Measurements from ENCODE around the gene SDHA. TPM values are rescaled to one million over a fixed set of nuclear protein-coding genes. Genes with fewer than 3 reads are reported as not detected.
A peak's percentile ranks its signal among the peaks of the same experiment; 100 is the strongest.
"Not testable (repeated sequence)": the region's sequence is repeated elsewhere in the genome, so short reads cannot be mapped to it uniquely, and the experiment has no call there.

Gene SDHA
- polyA plus RNA-seq, 3 donors, result 55.0 to 98.0 (median 91.5) TPM

DNA sequence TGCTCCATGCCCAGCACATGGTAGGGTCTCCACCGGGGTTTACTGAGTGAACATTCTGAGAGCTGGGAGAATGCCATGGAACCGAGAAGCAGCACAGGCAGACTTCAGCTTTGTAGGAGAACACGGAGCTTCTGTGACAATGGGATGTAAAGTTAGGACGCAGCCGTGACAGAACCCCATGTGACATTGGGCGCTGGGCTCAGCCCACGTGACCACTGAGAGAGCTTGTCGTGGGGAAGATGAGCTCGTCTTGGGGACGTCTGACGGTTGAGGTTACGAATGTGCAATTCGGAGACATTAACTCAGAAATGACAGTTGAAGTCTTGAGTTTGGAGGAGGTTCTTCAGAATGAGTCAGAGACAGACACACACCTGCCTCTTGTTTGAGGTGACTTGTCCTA, 13.5 kb downstream of the SDHA start:
- Mint-ChIP-seq H3K27me3 (ENCODE audit: low read depth in 3 of 3) (peaks cover 0 to 3% (median 0%) of the 10 kb centered on the region in 3 donors), H3K36me3 (peaks cover 76 to 92% of the 10 kb centered on the region in 2 donors), H3K4me3 (no peak overlapping the region), H3K27ac (peak overlapping the region in 2 of 7 donors; percentile 30 to 37), H3K4me1 (no peaks in the 10 kb centered on the region), H3K9me3 (no peaks in the 10 kb centered on the region)
- no peak overlapping the region for H3K4me2 ChIP-seq (replicated peaks; ENCODE audit: extremely low read depth, low read length, poor library complexity, severe bottlenecking)
- no peaks in the 10 kb centered on the region for H3K27me3 ChIP-seq (ENCODE audit: control insufficient read depth in 2 of 2, insufficient read depth in 2 of 2, low read length in 2 of 2)
- no peak overlapping the region for H3K4me3 ChIP-seq (replicated peaks in 1 of 3; ENCODE audit: low read depth in 2 of 3, low read length in 3 of 3)
- H3K79me2 ChIP-seq (ENCODE audit: insufficient read depth, low read length), result no peaks in the 10 kb centered on the region
- TF ChIP-seq, protein P1, sequence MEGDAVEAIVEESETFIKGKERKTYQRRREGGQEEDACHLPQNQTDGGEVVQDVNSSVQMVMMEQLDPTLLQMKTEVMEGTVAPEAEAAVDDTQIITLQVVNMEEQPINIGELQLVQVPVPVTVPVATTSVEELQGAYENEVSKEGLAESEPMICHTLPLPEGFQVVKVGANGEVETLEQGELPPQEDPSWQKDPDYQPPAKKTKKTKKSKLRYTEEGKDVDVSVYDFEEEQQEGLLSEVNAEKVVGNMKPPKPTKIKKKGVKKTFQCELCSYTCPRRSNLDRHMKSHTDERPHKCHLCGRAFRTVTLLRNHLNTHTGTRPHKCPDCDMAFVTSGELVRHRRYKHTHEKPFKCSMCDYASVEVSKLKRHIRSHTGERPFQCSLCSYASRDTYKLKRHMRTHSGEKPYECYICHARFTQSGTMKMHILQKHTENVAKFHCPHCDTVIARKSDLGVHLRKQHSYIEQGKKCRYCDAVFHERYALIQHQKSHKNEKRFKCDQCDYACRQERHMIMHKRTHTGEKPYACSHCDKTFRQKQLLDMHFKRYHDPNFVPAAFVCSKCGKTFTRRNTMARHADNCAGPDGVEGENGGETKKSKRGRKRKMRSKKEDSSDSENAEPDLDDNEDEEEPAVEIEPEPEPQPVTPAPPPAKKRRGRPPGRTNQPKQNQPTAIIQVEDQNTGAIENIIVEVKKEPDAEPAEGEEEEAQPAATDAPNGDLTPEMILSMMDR (IDR thresholded peaks at IDR 0.05), result no peak
- H3K27ac ChIP-seq (ENCODE audit: low read depth in 1 of 2, low read length in 2 of 2), result no peak overlapping the region
- H3K9ac ChIP-seq (ENCODE audit: insufficient read depth, low read length, poor library complexity, severe bottlenecking), result no peak overlapping the region
- H4K20me1 ChIP-seq (ENCODE audit: insufficient read depth, low read length), result no peaks in the 10 kb centered on the region
- no peak for DNase-seq
- intact Hi-C loops (cut with micrococcal nuclease), result no loop called here
- peaks cover 78 to 95% of the 10 kb centered on the region in 2 donors for H3K36me3 ChIP-seq (replicated peaks in 1 of 2; ENCODE audit: control insufficient read depth in 1 of 2, insufficient read depth in 2 of 2, low read length in 2 of 2)
- no peaks in the 10 kb centered on the region for H3K9me3 ChIP-seq (replicated peaks in 1 of 2; ENCODE audit: control insufficient read depth in 1 of 2, insufficient read depth in 1 of 2, low read length in 2 of 2)
- H3K4me1 ChIP-seq (ENCODE audit: control insufficient read depth in 1 of 2, insufficient read depth in 2 of 2, low read length in 2 of 2), result no peaks in the 10 kb centered on the region
- H2AFZ ChIP-seq (ENCODE audit: insufficient read depth, low read depth, low read length, poor library complexity, severe bottlenecking), result no peak overlapping the region
- 93% methylated on average over 12 of the region's 13 CpGs for WGBS (ENCODE audit: insufficient coverage)

DNA sequence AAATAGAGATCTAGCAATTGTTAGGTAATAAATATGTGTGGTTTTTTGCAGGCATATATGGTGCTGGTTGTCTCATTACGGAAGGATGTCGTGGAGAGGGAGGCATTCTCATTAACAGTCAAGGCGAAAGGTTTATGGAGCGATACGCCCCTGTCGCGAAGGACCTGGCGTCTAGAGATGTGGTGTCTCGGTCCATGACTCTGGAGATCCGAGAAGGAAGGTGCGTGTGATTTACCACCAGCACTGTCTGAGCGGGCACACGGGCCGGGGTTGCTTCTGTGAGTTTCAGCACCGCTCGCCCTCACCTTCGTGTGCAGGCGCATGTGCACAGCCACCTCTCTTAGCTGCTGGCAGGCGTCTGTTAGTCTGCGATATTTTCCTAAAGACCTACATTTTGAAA, 15.3 kb downstream of the SDHA start:
- H3K36me3 ChIP-seq (replicated peaks in 1 of 2; ENCODE audit: control insufficient read depth in 1 of 2, insufficient read depth in 2 of 2, low read length in 2 of 2), result peaks cover 77 to 93% of the 10 kb centered on the region in 2 donors
- H3K4me3 Mint-ChIP-seq; H4K20me1 ChIP-seq (ENCODE audit: insufficient read depth, low read length); H3K27ac ChIP-seq (ENCODE audit: low read depth in 1 of 2, low read length in 2 of 2); intact Hi-C loops (cut with micrococcal nuclease); H3K27me3 Mint-ChIP-seq (ENCODE audit: low read depth in 3 of 3); H3K27me3 ChIP-seq (ENCODE audit: control insufficient read depth in 2 of 2, insufficient read depth in 2 of 2, low read length in 2 of 2); H2AFZ ChIP-seq (ENCODE audit: insufficient read depth, low read depth, low read length, poor library complexity, severe bottlenecking); DNase-seq; H3K27ac Mint-ChIP-seq; H3K79me2 ChIP-seq (ENCODE audit: insufficient read depth, low read length); H3K9me3 ChIP-seq (replicated peaks in 1 of 2; ENCODE audit: control insufficient read depth in 1 of 2, insufficient read depth in 1 of 2, low read length in 2 of 2); H3K4me1 Mint-ChIP-seq; H3K9ac ChIP-seq (ENCODE audit: insufficient read depth, low read length, poor library complexity, severe bottlenecking); H3K4me2 ChIP-seq (replicated peaks; ENCODE audit: extremely low read depth, low read length, poor library complexity, severe bottlenecking); H3K4me1 ChIP-seq (ENCODE audit: control insufficient read depth in 1 of 2, insufficient read depth in 2 of 2, low read length in 2 of 2); H3K9me3 Mint-ChIP-seq; H3K4me3 ChIP-seq (replicated peaks in 1 of 3; ENCODE audit: low read depth in 2 of 3, low read length in 3 of 3): not testable (repeated sequence)
- peaks cover 76 to 85% of the 10 kb centered on the region in 2 donors for H3K36me3 Mint-ChIP-seq
- WGBS (ENCODE audit: insufficient coverage), result 98% methylated on average over 18 of the region's 20 CpGs

Measured in CD14-positive monocyte (primary cell).